Cardiac fibroblast (primary cell): ENCODE data around the gene PLEKHG4.

Source experiments
- DNase-seq, 2 donors: peaks; one replicate each; pipeline versions ENCODE4 v3.0.0 to v3.0.0-alpha.2; 2010; ENCODE audit warnings: low read depth in 2 of 2
- H3K4me3 ChIP-seq, 2 donors: replicated peaks in 1 of 2; 1 replicate in 1 of 2; 2 replicates in 1 of 2; pipeline ENCODE4 v1.5.1; 2011; ENCODE audit warnings: low read depth in 2 of 2, low read length in 2 of 2, mild to moderate bottlenecking in 2 of 2, moderate library complexity in 1 of 2
- TF ChIP-seq, protein P1 (sequence below): IDR thresholded peaks from one replicate; pipeline ENCODE4 v1.5.1; 2011; ENCODE audit warnings: low read depth, mild to moderate bottlenecking, low read length, inconsistent platforms

PLEKHG4 gene

GRCh38 chr16:67258161-67258835 lies 21.0 kb upstream of the PLEKHG4 start:
- no peak for DNase-seq
- no peak overlapping the region for H3K4me3 ChIP-seq
- TF ChIP-seq, protein P1, sequence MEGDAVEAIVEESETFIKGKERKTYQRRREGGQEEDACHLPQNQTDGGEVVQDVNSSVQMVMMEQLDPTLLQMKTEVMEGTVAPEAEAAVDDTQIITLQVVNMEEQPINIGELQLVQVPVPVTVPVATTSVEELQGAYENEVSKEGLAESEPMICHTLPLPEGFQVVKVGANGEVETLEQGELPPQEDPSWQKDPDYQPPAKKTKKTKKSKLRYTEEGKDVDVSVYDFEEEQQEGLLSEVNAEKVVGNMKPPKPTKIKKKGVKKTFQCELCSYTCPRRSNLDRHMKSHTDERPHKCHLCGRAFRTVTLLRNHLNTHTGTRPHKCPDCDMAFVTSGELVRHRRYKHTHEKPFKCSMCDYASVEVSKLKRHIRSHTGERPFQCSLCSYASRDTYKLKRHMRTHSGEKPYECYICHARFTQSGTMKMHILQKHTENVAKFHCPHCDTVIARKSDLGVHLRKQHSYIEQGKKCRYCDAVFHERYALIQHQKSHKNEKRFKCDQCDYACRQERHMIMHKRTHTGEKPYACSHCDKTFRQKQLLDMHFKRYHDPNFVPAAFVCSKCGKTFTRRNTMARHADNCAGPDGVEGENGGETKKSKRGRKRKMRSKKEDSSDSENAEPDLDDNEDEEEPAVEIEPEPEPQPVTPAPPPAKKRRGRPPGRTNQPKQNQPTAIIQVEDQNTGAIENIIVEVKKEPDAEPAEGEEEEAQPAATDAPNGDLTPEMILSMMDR = no peak

- TF ChIP-seq, protein P1 = no peak
These were observed 19.6 kb upstream of the PLEKHG4 start for GRCh38 chr16:67259705-67260104.

DNA sequence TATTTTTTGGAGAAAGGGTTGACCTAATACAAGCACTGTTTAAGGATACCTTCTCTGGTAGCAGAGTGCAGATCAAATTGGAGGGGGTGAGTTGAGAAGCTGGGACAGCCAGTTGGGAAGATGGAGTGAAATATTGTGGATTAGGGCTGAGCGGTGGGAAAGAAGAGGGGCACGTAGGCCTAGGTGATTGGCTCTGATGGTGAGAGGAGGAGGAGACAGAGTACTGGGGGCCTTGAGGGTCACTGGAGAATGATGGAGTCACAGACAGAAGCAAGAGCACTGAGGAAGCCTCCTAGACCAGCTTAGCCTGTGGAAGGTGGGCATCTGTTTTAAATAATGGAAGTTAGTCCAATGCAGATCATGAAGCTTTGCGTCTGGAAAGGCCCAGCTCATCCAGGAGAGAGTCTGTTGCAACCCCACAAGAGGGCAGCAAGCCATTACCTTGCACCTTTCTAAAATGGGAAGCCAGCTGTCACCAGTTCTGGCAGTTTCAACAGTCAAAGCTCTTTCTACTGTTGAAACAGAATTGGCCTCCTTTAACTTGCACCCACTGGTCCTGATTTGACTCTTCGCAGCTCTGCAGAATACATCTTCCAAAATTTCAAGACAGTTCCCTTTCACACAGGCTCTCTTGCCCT lies 18.8 kb upstream of the PLEKHG4 start:
- peak; percentile 75 to 77 for DNase-seq
- no peak overlapping the region for H3K4me3 ChIP-seq
- TF ChIP-seq, protein P1 = peak; percentile 77

More at GRCh38 chr16:67259705-67260104, 19.6 kb upstream of the PLEKHG4 start:
- H3K4me3 ChIP-seq = no peak overlapping the region
- no peak for DNase-seq

DNA sequence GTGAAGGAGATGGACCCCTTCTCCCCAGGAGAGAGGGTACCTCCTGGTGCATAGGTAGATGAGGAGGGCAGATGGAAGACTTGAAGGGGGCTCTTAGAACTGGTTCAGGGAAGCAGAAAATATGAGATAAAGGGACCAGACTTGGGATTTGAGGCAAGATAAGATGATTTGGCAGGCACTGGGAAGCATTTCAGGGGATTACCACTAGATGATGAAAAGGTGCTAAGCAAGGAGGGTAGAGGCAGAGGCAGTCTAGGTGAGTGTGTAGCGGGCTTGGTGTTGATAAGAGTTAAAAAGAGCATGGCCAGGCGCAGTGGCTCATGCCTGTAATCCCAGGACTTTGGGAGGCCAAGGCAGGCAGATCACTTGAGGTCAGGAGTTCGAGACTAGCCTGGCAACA lies 16.1 kb upstream of the PLEKHG4 start:
- TF ChIP-seq, protein P1 = no peak
- DNase-seq = no peak
- H3K4me3 ChIP-seq = no peak overlapping the region

- DNase-seq = no peak
- no peak overlapping the region for H3K4me3 ChIP-seq
- TF ChIP-seq, protein P1 = peak; percentile 4
These were observed 15.1 kb upstream of the PLEKHG4 start for GRCh38 chr16:67264277-67264676.

GRCh38 chr16:67264866-67265265 lies 14.5 kb upstream of the PLEKHG4 start:
- no peak for DNase-seq
- TF ChIP-seq, protein P1 = no peak
- no peak overlapping the region for H3K4me3 ChIP-seq

GRCh38 chr16:67265834-67266233 lies 13.5 kb upstream of the PLEKHG4 start:
- no peak overlapping the region for H3K4me3 ChIP-seq
- TF ChIP-seq, protein P1 = no peak
- DNase-seq = no peak
